Measurements from ENCODE around the gene CD86. TPM values are rescaled to one million over a fixed set of nuclear protein-coding genes. Genes with fewer than 3 reads are reported as not detected.
A peak's percentile ranks its signal among the peaks of the same experiment; 100 is the strongest.

The CD86 gene
- total RNA-seq, 2 experiments from 2014 or later, result not detected

GRCh38 chr3:122100591-122101463 is 45.7 kb downstream of the CD86 start:
- Mint-ChIP-seq H3K9me3 (no peaks in the 10 kb centered on the region), H3K4me1 (ENCODE audit: low read depth) (peaks cover 39% of the 10 kb centered on the region), H3K4me3 (peak overlapping the region; percentile 25), H3K36me3 (ENCODE audit: low read depth) (no peaks in the 10 kb centered on the region), H3K27ac (no peak overlapping the region), H3K27me3 (ENCODE audit: low read depth) (no peaks in the 10 kb centered on the region)
- CTCF ChIA-PET, result interaction anchor here (0.6 to 5.4 kb wide), 26 partner anchors 9 to 554 kb away, joined by 3 to 58 read pairs (median 4); partner anchors contain the start of gene POLQ
- peak; percentile 52 for DNase-seq
- intact Hi-C loops (cut with micrococcal nuclease), result loop anchor here (1.0 to 10.0 kb wide), 10 partner anchors 157 to 926 kb away; partner anchors contain the start of genes HSPBAP1, KPNA1, SEMA5B and SLC49A4

- peak; percentile 18 for DNase-seq
- Mint-ChIP-seq H3K27ac (peak overlapping the region; percentile 60), H3K4me3 (peak overlapping the region; percentile 5), H3K9me3 (no peaks in the 10 kb centered on the region), H3K4me1 (ENCODE audit: low read depth) (peaks cover 39% of the 10 kb centered on the region), H3K36me3 (ENCODE audit: low read depth) (no peaks in the 10 kb centered on the region), H3K27me3 (ENCODE audit: low read depth) (no peaks in the 10 kb centered on the region)
- CTCF ChIA-PET, result interaction anchor here (0.6 to 5.4 kb wide), 27 partner anchors 10 to 1752 kb away, joined by 3 to 58 read pairs (median 4); partner anchors contain the start of genes LRRC58 and POLQ
- intact Hi-C loops (cut with micrococcal nuclease), result loop anchor here (1.0 to 10.0 kb wide), 10 partner anchors 157 to 926 kb away; partner anchors contain the start of genes HSPBAP1, KPNA1, SEMA5B and SLC49A4
Measured at GRCh38 chr3:122101646-122102045, 46.5 kb downstream of the CD86 start.

GRCh38 chr3:122102191-122102935 is 47.2 kb downstream of the CD86 start:
- H3K9me3 Mint-ChIP-seq, result no peaks in the 10 kb centered on the region
- peak overlapping the region; percentile 60 for H3K27ac Mint-ChIP-seq
- H3K4me1 Mint-ChIP-seq (ENCODE audit: low read depth), result peaks cover 39% of the 10 kb centered on the region
- intact Hi-C loops (cut with micrococcal nuclease), result loop anchor here (5.0 to 10.0 kb wide), 4 partner anchors 412 to 925 kb away; partner anchors contain the start of genes HSPBAP1, KPNA1, SEMA5B and SLC49A4
- no peak overlapping the region for H3K4me3 Mint-ChIP-seq
- CTCF ChIA-PET, result interaction anchor here (0.6 to 5.4 kb wide), 22 partner anchors 9 to 556 kb away, joined by 3 to 58 read pairs (median 5); partner anchors contain the start of genes FAM162A and POLQ
- H3K36me3 Mint-ChIP-seq (ENCODE audit: low read depth), result no peaks in the 10 kb centered on the region
- peak; percentile 41 for DNase-seq
- H3K27me3 Mint-ChIP-seq (ENCODE audit: low read depth), result no peaks in the 10 kb centered on the region

- no peaks in the 10 kb centered on the region for H3K36me3 Mint-ChIP-seq (ENCODE audit: low read depth)
- DNase-seq, result peak; percentile 42
- intact Hi-C loops (cut with micrococcal nuclease), result loop anchor here (1.0 to 10.0 kb wide), 5 partner anchors 42 to 923 kb away; partner anchors contain the start of genes HSPBAP1, KPNA1, SEMA5B and SLC49A4
- CTCF ChIA-PET, result interaction anchor here (0.6 to 5.4 kb wide), 12 partner anchors 9 to 784 kb away, joined by 3 to 58 read pairs (median 3); no protein-coding TSS in a partner anchor
- peak overlapping the region; percentile 6 for H3K27ac Mint-ChIP-seq
- H3K4me3 Mint-ChIP-seq, result no peak overlapping the region
- peaks cover 39% of the 10 kb centered on the region for H3K4me1 Mint-ChIP-seq (ENCODE audit: low read depth)
- no peaks in the 10 kb centered on the region for H3K9me3 Mint-ChIP-seq
- no peaks in the 10 kb centered on the region for H3K27me3 Mint-ChIP-seq (ENCODE audit: low read depth)
Measured at GRCh38 chr3:122103821-122104514, 48.8 kb downstream of the CD86 start.

- Mint-ChIP-seq H3K27ac (peak overlapping the region; percentile 6), H3K36me3 (ENCODE audit: low read depth) (no peaks in the 10 kb centered on the region), H3K4me1 (ENCODE audit: low read depth) (peaks cover 39% of the 10 kb centered on the region), H3K27me3 (ENCODE audit: low read depth) (no peaks in the 10 kb centered on the region), H3K9me3 (no peaks in the 10 kb centered on the region), H3K4me3 (no peak overlapping the region)
- CTCF ChIA-PET, result interaction anchor here (0.6 to 5.4 kb wide), 8 partner anchors 38 to 650 kb away, joined by 3 to 58 read pairs (median 3); no protein-coding TSS in a partner anchor
- peak; percentile 15 for DNase-seq
- intact Hi-C loops (cut with micrococcal nuclease), result loop anchor here (1.0 to 10.0 kb wide), 5 partner anchors 42 to 923 kb away; partner anchors contain the start of genes HSPBAP1, KPNA1, SEMA5B and SLC49A4
Measured at GRCh38 chr3:122104515-122105194, 49.5 kb downstream of the CD86 start.

DNA sequence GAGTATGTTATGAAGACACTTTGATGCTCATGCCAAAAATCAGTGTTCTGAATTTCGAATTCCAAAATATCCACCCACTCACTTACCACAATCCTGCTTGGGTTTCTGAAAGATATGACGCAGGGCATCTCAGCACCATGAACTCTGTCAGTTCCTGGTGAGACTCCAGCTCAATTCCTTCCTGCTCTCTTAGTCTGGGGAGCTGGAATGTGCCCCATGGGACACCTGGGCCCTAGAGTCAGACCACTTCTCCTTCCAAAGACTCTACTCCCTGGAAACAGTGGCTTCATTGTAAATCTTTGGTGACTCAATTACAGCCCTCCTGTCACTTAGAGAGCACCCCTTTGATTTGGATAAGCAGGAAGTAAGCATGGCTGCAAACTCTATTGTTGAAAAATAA is 50.5 kb downstream of the CD86 start:
- Mint-ChIP-seq H3K27me3 (ENCODE audit: low read depth) (no peaks in the 10 kb centered on the region), H3K4me3 (no peak overlapping the region), H3K9me3 (no peaks in the 10 kb centered on the region), H3K36me3 (ENCODE audit: low read depth) (no peaks in the 10 kb centered on the region), H3K27ac (no peak overlapping the region), H3K4me1 (ENCODE audit: low read depth) (peaks cover 39% of the 10 kb centered on the region)
- DNase-seq, result no peak
- CTCF ChIA-PET, result interaction anchor here (5.4 kb wide), 1 partner anchor 153 kb away, joined by 58 read pairs; no protein-coding TSS in a partner anchor
- intact Hi-C loops (cut with micrococcal nuclease), result loop anchor here (10.0 kb wide), 2 partner anchors 409 to 689 kb away; partner anchors contain the start of genes HSPBAP1, KPNA1 and SLC49A4

GRCh38 chr3:122107171-122107570 is 52.0 kb downstream of the CD86 start:
- CTCF ChIA-PET, result no interaction called here
- DNase-seq, result no peak
- peaks cover 6% of the 10 kb centered on the region for H3K27me3 Mint-ChIP-seq (ENCODE audit: low read depth)
- no peaks in the 10 kb centered on the region for H3K9me3 Mint-ChIP-seq
- no peaks in the 10 kb centered on the region for H3K36me3 Mint-ChIP-seq (ENCODE audit: low read depth)
- no peak overlapping the region for H3K4me3 Mint-ChIP-seq
- no peak overlapping the region for H3K27ac Mint-ChIP-seq
- peaks cover 26% of the 10 kb centered on the region for H3K4me1 Mint-ChIP-seq (ENCODE audit: low read depth)
- intact Hi-C loops (cut with micrococcal nuclease), result loop anchor here (10.0 kb wide), 2 partner anchors 408 to 688 kb away; partner anchors contain the start of genes HSPBAP1, KPNA1 and SLC49A4

- no peak overlapping the region for H3K4me3 Mint-ChIP-seq
Measured at GRCh38 chr3:122111974-122112373, 56.8 kb downstream of the CD86 start.

GRCh38 chr3:122112754-122113153 is 57.6 kb downstream of the CD86 start:
- intact Hi-C loops (cut with micrococcal nuclease), result no loop called here
- Mint-ChIP-seq H3K4me1 (ENCODE audit: low read depth) (no peaks in the 10 kb centered on the region), H3K4me3 (no peak overlapping the region), H3K36me3 (ENCODE audit: low read depth) (no peaks in the 10 kb centered on the region), H3K9me3 (no peaks in the 10 kb centered on the region), H3K27ac (no peak overlapping the region), H3K27me3 (ENCODE audit: low read depth) (peaks cover 17% of the 10 kb centered on the region)
- DNase-seq, result no peak
- CTCF ChIA-PET, result no interaction called here

More at GRCh38 chr3:122111974-122112373, 56.8 kb downstream of the CD86 start:
- H3K27me3 Mint-ChIP-seq (ENCODE audit: low read depth), result peaks cover 17% of the 10 kb centered on the region
- no peak overlapping the region for H3K27ac Mint-ChIP-seq
- DNase-seq, result no peak
- H3K9me3 Mint-ChIP-seq, result no peaks in the 10 kb centered on the region
- H3K36me3 Mint-ChIP-seq (ENCODE audit: low read depth), result no peaks in the 10 kb centered on the region
- CTCF ChIA-PET, result interaction anchor here (0.6 to 2.3 kb wide), 4 partner anchors 11 to 565 kb away, joined by 3 to 11 read pairs (median 4); no protein-coding TSS in a partner anchor
- intact Hi-C loops (cut with micrococcal nuclease), result no loop called here
- no peaks in the 10 kb centered on the region for H3K4me1 Mint-ChIP-seq (ENCODE audit: low read depth)

DNA sequence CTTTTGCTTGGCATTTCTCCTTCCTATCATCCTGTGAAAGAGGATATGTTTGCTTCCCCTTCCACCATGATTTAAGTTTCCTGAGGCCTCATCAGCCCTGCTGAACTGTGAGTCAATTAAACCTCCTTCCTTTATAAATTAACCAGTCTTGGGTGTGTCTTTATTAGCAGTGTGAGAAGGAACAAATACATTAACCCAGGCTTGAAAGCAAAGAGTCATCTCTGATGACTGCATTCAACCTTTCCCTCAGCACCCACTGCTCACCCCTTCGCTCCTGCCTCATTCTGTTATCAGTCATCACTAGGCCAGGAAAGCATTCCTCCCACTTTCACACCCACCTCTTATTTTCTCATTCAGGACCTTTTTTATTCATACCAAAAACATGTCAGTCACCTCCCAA is 68.7 kb downstream of the CD86 start:
- no peak overlapping the region for H3K4me3 Mint-ChIP-seq
- no peak for DNase-seq
- intact Hi-C loops (cut with micrococcal nuclease), result loop anchor here (1.0 kb wide), 1 partner anchor 22 kb away; no protein-coding TSS in a partner anchor
- peaks cover 4% of the 10 kb centered on the region for H3K36me3 Mint-ChIP-seq (ENCODE audit: low read depth)
- CTCF ChIA-PET, result no interaction called here
- H3K27me3 Mint-ChIP-seq (ENCODE audit: low read depth), result peaks cover 22% of the 10 kb centered on the region
- H3K9me3 Mint-ChIP-seq, result peaks cover 4% of the 10 kb centered on the region
- peaks cover 7% of the 10 kb centered on the region for H3K4me1 Mint-ChIP-seq (ENCODE audit: low read depth)
- H3K27ac Mint-ChIP-seq, result no peak overlapping the region
